OCI-LY7 (cell line): ENCODE data around the gene COLEC12. TPM values are rescaled to one million over a fixed set of nuclear protein-coding genes. Genes with fewer than 3 reads are reported as not detected.

Experiments used
- BruUV-seq: library from RNA; stranded (reverse); fragments of 400-500 nt; replicated peaks from 2 replicates; lab custom pipeline; 2021; lab: Mats Ljungman, UMichigan
- CTCF ChIA-PET: fragments of 300-600 bp; sonication (Branson Sonifier 250); formaldehyde crosslinking; loops from one replicate; lab custom pipeline; 2022; ENCODE audit warnings: antibody characterized with exemption; ENCODE audit not compliant: unreplicated experiment; lab: Charles Lee
- POLR2A ChIA-PET: fragments of 300-600 bp; sonication (Branson Sonifier 250); formaldehyde crosslinking; loops from one replicate; lab custom pipeline; 2022; ENCODE audit warnings: antibody characterized with exemption; lab: Charles Lee
- DNase-seq: peaks from one replicate; pipeline ENCODE4 v3.0.0-alpha.2; 2015; ENCODE audit warnings: low spot score
- H2AFZ ChIP-seq: fragments of 200-600 bp; sonication (generic), shearing (Covaris generic); 2 replicates; pipeline ENCODE4 v1.6.1; 2014; ENCODE audit warnings: mild to moderate bottlenecking, antibody characterized with exemption, low read length, moderate library complexity
- H3K27ac ChIP-seq: fragments of 200-600 bp; sonication (generic); 2 replicates; pipeline ENCODE4 v1.5.1; 2014; ENCODE audit warnings: mixed run types, low read depth, mild to moderate bottlenecking, moderate library complexity, low read length, inconsistent platforms; ENCODE audit not compliant: poor library complexity, severe bottlenecking
- H3K36me3 ChIP-seq: fragments of 200-600 bp; sonication (generic); 2 replicates; pipeline ENCODE4 v1.6.1; 2014; ENCODE audit warnings: mild to moderate bottlenecking, antibody characterized with exemption, low read length, moderate library complexity, mixed read lengths; ENCODE audit not compliant: insufficient read depth
- H3K4me1 ChIP-seq: fragments of 200-600 bp; sonication (generic); 2 replicates; pipeline ENCODE4 v1.5.1; 2014; ENCODE audit warnings: mild to moderate bottlenecking, low read length; ENCODE audit not compliant: insufficient read depth, poor library complexity, severe bottlenecking
- H3K4me2 ChIP-seq: fragments of 200-600 bp; sonication (generic); 2 replicates; pipeline ENCODE4 v1.6.1; 2014; ENCODE audit warnings: mild to moderate bottlenecking, low read length
- H3K4me3 ChIP-seq: fragments of 200-600 bp; sonication (generic); 2 replicates; pipeline ENCODE4 v1.5.1; 2014; ENCODE audit warnings: mild to moderate bottlenecking, low read depth, low read length; ENCODE audit not compliant: poor library complexity, severe bottlenecking
- H3K79me2 ChIP-seq: fragments of 200-600 bp; sonication (generic); 2 replicates; pipeline ENCODE4 v1.6.1; 2016; ENCODE audit warnings: low read depth, mild to moderate bottlenecking, low read length, moderate library complexity, mixed read lengths; ENCODE audit not compliant: insufficient read depth
- H3K9me2 ChIP-seq: fragments of 200-600 bp; sonication (generic); 2 replicates; pipeline ENCODE4 v1.6.1; 2016; ENCODE audit warnings: mild to moderate bottlenecking, low read length, mixed read lengths; ENCODE audit not compliant: insufficient read depth
- H3K9me3 ChIP-seq: fragments of 200-600 bp; sonication (generic); 2 replicates; pipeline ENCODE4 v1.6.1; 2014; ENCODE audit warnings: mild to moderate bottlenecking, mixed run types, low read length, mixed read lengths
- H4K20me1 ChIP-seq: fragments of 200-600 bp; sonication (generic); 2 replicates; pipeline ENCODE4 v1.6.1; 2014; ENCODE audit warnings: mild to moderate bottlenecking, antibody characterized with exemption, low read length, moderate library complexity, mixed read lengths; ENCODE audit not compliant: insufficient read depth
- CTCF ChIP-seq: fragments of 200-600 bp; sonication (generic); conservative IDR thresholded peaks from 2 replicates; pipeline ENCODE4 v1.5.1; 2014; ENCODE audit warnings: mild to moderate bottlenecking, antibody characterized with exemption, low read length, moderate library complexity, mixed read lengths
- EZH2phosphoT487 ChIP-seq: fragments of 200-600 bp; sonication (generic); IDR thresholded peaks from 2 replicates; pipeline ENCODE4 v1.6.1; 2018; ENCODE audit warnings: low read depth, borderline replicate concordance, mild to moderate bottlenecking, mixed run types, antibody characterized with exemption, low read length, moderate library complexity, mixed read lengths
- intact Hi-C: fragments of 100-400 bp; cut with micrococcal nuclease; formaldehyde crosslinking; loops from one replicate; pipeline ENCODE4 v1.10.0; 2022; ENCODE audit not compliant: unreplicated experiment
- total RNA-seq, 2 experiments: library from RNA; depleted of rRNA in 1 of 2; stranded (reverse); fragments of >200 nt in 1 of 2; shearing (Covaris generic) in 1 of 2; gene quantifications; 2 replicates each; pipeline ENCODE4 v1.2.3, GENCODE V29; 2014 to 2022

The COLEC12 gene
- total RNA-seq, 2 experiments from 2014 or later = not detected

GRCh38 chr18:493986-494983, 6.2 kb downstream of the COLEC12 start:
- CTCF ChIA-PET = no interaction called here
- DNase-seq = no peak
- H3K4me2 ChIP-seq = no peak overlapping the region
- POLR2A ChIA-PET = no interaction called here
- H3K79me2 ChIP-seq = no peaks in the 10 kb centered on the region
- no peaks in the 10 kb centered on the region for H3K9me3 ChIP-seq
- TF ChIP-seq CTCF (no peak), EZH2phosphoT487 (no peak)
- no peak overlapping the region for H3K4me3 ChIP-seq
- H3K27ac ChIP-seq = no peak overlapping the region
- intact Hi-C loops = no loop called here
- BruUV-seq = no TSS peak
- no peaks in the 10 kb centered on the region for H3K4me1 ChIP-seq
- no peaks in the 10 kb centered on the region for H3K9me2 ChIP-seq
- no peak overlapping the region for H2AFZ ChIP-seq
- H3K36me3 ChIP-seq = no peaks in the 10 kb centered on the region
- H4K20me1 ChIP-seq = no peaks in the 10 kb centered on the region

- intact Hi-C loops = no loop called here
- POLR2A ChIA-PET = no interaction called here
- Histone ChIP-seq H3K79me2 (no peaks in the 10 kb centered on the region), H3K9me3 (no peaks in the 10 kb centered on the region), H3K27ac (no peak overlapping the region), H2AFZ (no peak overlapping the region), H3K36me3 (no peaks in the 10 kb centered on the region), H3K4me2 (no peak overlapping the region), H3K4me1 (no peaks in the 10 kb centered on the region), H3K4me3 (no peak overlapping the region), H3K9me2 (no peaks in the 10 kb centered on the region), H4K20me1 (no peaks in the 10 kb centered on the region)
- no peak for DNase-seq
- no TSS peak for BruUV-seq
- no peak for TF ChIP-seq EZH2phosphoT487
- TF ChIP-seq CTCF = no peak
- CTCF ChIA-PET = no interaction called here
Observed at GRCh38 chr18:492451-492850, 8.1 kb downstream of the COLEC12 start.

- Histone ChIP-seq H3K9me3 (no peaks in the 10 kb centered on the region), H4K20me1 (no peaks in the 10 kb centered on the region), H3K27ac (no peak overlapping the region), H3K4me1 (no peaks in the 10 kb centered on the region), H3K36me3 (no peaks in the 10 kb centered on the region), H3K4me2 (no peak overlapping the region), H3K9me2 (no peaks in the 10 kb centered on the region), H2AFZ (no peak overlapping the region), H3K4me3 (no peak overlapping the region), H3K79me2 (no peaks in the 10 kb centered on the region)
- BruUV-seq = no TSS peak
- CTCF ChIA-PET = interaction anchor here (0.7 kb wide), 1 partner anchor 88 kb away, joined by 3 read pairs; no protein-coding TSS in a partner anchor
- intact Hi-C loops = no loop called here
- no peak for TF ChIP-seq CTCF
- no peak for TF ChIP-seq EZH2phosphoT487
- DNase-seq = no peak
- POLR2A ChIA-PET = interaction anchor here (1.5 kb wide), 1 partner anchor 17 kb away, joined by 5 read pairs; no protein-coding TSS in a partner anchor
Observed at GRCh38 chr18:490624-491023, 9.9 kb downstream of the COLEC12 start.
